Measurements from ENCODE around the gene COA6. TPM values are rescaled to one million over a fixed set of nuclear protein-coding genes. Genes with fewer than 3 reads are reported as not detected.

The COA6 gene
- total and polyA plus RNA-seq, 2 donors (not counting 3 experiments of a cell fraction or from before 2014, with no cell fraction given) = 22.2 to 42.7 TPM

DNA sequence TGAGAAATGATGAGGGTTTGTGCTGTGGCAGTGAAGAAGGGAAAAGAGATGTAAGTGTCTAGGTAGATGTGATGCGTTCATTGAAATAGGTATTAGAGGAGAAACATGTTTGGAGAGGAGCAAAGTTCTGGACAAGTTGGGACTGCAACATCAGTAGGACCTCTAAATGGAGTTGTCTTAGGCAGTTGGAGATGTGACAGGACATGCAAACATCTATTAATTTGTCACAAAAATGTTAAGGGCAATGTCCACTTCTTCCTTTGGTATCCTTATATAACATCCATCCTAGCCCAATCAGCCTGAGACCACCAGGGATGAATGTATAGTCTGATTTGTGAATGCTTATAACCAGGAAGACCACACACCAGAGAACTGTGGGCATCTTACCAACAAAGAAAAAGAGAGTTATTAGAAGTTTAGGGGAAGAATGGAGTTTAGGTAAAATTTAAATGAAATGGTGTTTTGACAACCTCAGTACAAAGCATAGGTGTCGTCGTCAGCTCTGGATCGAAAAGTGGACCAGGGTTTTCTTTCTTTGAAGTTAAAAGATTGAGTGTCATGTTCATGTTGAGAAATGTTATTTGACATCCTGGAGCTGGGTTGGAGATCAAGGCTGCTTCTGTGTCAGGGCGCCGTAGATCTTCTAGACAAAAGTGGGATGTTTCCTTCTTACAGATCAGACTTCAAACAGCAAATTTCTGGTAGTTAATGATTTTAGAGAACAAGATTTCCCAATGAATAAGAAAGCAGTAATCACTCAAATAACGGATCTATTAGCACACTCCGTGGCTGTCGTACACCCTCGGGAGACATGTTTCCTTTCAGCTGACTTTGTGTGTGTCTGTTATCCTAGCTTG is 8.7 kb downstream of the COA6 start:
- FAIRE-seq (no peak), DNase-seq (ENCODE audit: low read depth, low spot score) (no peak)
- BruUV-seq (replicated peaks) = no TSS peak
- H3K27me3 ChIP-seq (ENCODE audit: control insufficient read depth in 2 of 2, insufficient read depth in 2 of 2, low read length in 2 of 2) = no peaks in the 10 kb centered on the region
- no peak overlapping the region for H3K4me3 ChIP-seq (replicated peaks in 1 of 3; ENCODE audit: insufficient read depth in 1 of 3, low read depth in 1 of 3, low read length in 3 of 3)
- no peak overlapping the region for H3K4me2 ChIP-seq (ENCODE audit: insufficient read depth, low read length)
- dilution Hi-C loops (cut with MboI; ENCODE audit: extremely low pct_ligation_motif_present, low sequenced_read_pairs) (no loop called here), intact Hi-C loops (cut with micrococcal nuclease) (no loop called here)
- H3K36me3 ChIP-seq (ENCODE audit: control insufficient read depth in 2 of 2, extremely low read depth in 1 of 2, insufficient read depth in 2 of 2, low read length in 2 of 2) = peaks cover 9 to 11% of the 10 kb centered on the region in 2 experiments
- no peaks in the 10 kb centered on the region for H4K20me1 ChIP-seq (replicated peaks; ENCODE audit: control insufficient read depth, extremely low read depth, insufficient read depth, low read length)
- H3K9ac ChIP-seq (replicated peaks; ENCODE audit: extremely low read depth, insufficient read depth, low read length) = no peak overlapping the region
- H2AFZ ChIP-seq (ENCODE audit: low read depth, low read length) = no peak overlapping the region
- ChIA-PET POLR2A (no interaction called here), CTCF (no interaction called here)
- H3K4me1 ChIP-seq (ENCODE audit: control insufficient read depth, extremely low read depth, insufficient read depth, low read length) = no peaks in the 10 kb centered on the region
- TF ChIP-seq, protein P1, sequence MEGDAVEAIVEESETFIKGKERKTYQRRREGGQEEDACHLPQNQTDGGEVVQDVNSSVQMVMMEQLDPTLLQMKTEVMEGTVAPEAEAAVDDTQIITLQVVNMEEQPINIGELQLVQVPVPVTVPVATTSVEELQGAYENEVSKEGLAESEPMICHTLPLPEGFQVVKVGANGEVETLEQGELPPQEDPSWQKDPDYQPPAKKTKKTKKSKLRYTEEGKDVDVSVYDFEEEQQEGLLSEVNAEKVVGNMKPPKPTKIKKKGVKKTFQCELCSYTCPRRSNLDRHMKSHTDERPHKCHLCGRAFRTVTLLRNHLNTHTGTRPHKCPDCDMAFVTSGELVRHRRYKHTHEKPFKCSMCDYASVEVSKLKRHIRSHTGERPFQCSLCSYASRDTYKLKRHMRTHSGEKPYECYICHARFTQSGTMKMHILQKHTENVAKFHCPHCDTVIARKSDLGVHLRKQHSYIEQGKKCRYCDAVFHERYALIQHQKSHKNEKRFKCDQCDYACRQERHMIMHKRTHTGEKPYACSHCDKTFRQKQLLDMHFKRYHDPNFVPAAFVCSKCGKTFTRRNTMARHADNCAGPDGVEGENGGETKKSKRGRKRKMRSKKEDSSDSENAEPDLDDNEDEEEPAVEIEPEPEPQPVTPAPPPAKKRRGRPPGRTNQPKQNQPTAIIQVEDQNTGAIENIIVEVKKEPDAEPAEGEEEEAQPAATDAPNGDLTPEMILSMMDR (IDR thresholded peaks at IDR 0.05; ENCODE audit: extremely low read depth in 1 of 2, insufficient read depth in 1 of 2, low read depth in 1 of 2, low read length in 2 of 2) = no peak
- TF ChIP-seq POLR2A (IDR thresholded peaks at IDR 0.05; ENCODE audit: low read depth, low read length) (no peak), FOS (IDR thresholded peaks at IDR 0.05; ENCODE audit: borderline replicate concordance, insufficient read depth, low read length) (no peak), MYC (IDR thresholded peaks at IDR 0.05; ENCODE audit: low read depth, low read length) (no peak), POLR2AphosphoS5 (IDR thresholded peaks at IDR 0.05; ENCODE audit: insufficient read depth, low read depth, low read length) (no peak), GATA2 (IDR thresholded peaks at IDR 0.05; ENCODE audit: insufficient read depth, insufficient read length, low read depth, low read length) (no peak), JUN (IDR thresholded peaks at IDR 0.05; ENCODE audit: borderline replicate concordance, insufficient read depth, insufficient read length, low read depth) (no peak), EZH2 (IDR thresholded peaks at IDR 0.05; ENCODE audit: borderline replicate concordance, low read depth, low read length, severe bottlenecking) (no peak)
- TF ChIP-seq, protein P2, sequence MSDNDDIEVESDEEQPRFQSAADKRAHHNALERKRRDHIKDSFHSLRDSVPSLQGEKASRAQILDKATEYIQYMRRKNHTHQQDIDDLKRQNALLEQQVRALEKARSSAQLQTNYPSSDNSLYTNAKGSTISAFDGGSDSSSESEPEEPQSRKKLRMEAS (IDR thresholded peaks at IDR 0.05; ENCODE audit: insufficient read depth, insufficient read length) = no peak
- peaks cover 6% of the 10 kb centered on the region for H3K79me2 ChIP-seq (ENCODE audit: control insufficient read depth, insufficient read depth, low read length)
- no peaks in the 10 kb centered on the region for H3K9me3 ChIP-seq (replicated peaks; ENCODE audit: control insufficient read depth, insufficient read depth, low read length)
- no peak overlapping the region for H3K27ac ChIP-seq (ENCODE audit: insufficient read depth, low read depth, low read length)
- H3K9me1 ChIP-seq (replicated peaks; ENCODE audit: control insufficient read depth, extremely low read depth, insufficient read depth, low read length) = no peaks in the 10 kb centered on the region
